Regular cardiac myocyte (primary cell): ENCODE measurements around the gene CKS2. TPM values are rescaled to one million over a fixed set of nuclear protein-coding genes. Genes with fewer than 3 reads are reported as not detected.

Experiments used
- total RNA-seq: library from RNA; depleted of rRNA; stranded (reverse); fragments of >200 nt; gene quantifications from 2 replicates; pipeline ENCODE4 v1.2.3, GENCODE V29; 2014

Gene CKS2
- total RNA-seq, result 77.0 and 411 TPM in 2 replicates

GRCh38 chr9:89310475-89311345 lies at the start of gene CKS2:
Gene CKS2, plus strand, starts transcription at chr9:89311195. Its CDS starts 98 bp downstream, at chr9:89311293.

GRCh38 chr9:89318123-89319014 lies 7.4 kb downstream of the CKS2 start, which contains the start of gene SECISBP2:
Gene SECISBP2, plus strand, starts transcription at chr9:89318500. Its CDS starts 77 bp downstream, at chr9:89318577.

Other genes with a start within 250 kb of the CKS2 start
- 17.8 and 22.3 TPM in 2 replicates for gene SHC3, start 132.4 kb upstream of the CKS2 start, total RNA-seq
- 15.5 and 18.2 TPM in 2 replicates for gene SECISBP2, start 7.3 kb downstream of the CKS2 start, total RNA-seq
- gene SEMA4D, start 186.9 kb downstream of the CKS2 start, total RNA-seq, result 0.19 and 0.28 TPM in 2 replicates